GM19372 (cell line): ENCODE data around the gene TBC1D8.

Experiments used
- ATAC-seq: cut with Tn5 transposase; IDR thresholded peaks from one replicate; pipeline ENCODE4 v1.9.1; 2021; ENCODE audit warnings: mild to moderate bottlenecking, low read depth, moderate library complexity; ENCODE audit not compliant: unreplicated experiment

Gene TBC1D8

DNA sequence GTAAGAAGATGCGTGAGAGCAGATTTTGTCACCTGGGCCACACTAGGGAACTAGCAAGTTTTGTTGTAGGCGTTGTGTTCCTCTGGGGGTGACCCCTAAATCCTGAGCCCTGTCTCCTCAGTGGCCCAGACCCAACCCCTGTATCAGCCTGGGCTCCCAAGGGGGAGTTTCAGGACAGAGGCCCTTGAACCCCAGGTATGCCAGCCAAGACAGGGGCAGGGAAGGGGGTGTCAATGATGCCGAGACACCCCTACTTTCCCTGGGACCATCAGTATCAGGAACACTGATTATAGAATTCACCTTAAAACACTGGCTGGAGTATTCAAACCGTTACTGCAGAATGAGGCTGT, 188.2 kb downstream of the TBC1D8 start:
- no peak for ATAC-seq

DNA sequence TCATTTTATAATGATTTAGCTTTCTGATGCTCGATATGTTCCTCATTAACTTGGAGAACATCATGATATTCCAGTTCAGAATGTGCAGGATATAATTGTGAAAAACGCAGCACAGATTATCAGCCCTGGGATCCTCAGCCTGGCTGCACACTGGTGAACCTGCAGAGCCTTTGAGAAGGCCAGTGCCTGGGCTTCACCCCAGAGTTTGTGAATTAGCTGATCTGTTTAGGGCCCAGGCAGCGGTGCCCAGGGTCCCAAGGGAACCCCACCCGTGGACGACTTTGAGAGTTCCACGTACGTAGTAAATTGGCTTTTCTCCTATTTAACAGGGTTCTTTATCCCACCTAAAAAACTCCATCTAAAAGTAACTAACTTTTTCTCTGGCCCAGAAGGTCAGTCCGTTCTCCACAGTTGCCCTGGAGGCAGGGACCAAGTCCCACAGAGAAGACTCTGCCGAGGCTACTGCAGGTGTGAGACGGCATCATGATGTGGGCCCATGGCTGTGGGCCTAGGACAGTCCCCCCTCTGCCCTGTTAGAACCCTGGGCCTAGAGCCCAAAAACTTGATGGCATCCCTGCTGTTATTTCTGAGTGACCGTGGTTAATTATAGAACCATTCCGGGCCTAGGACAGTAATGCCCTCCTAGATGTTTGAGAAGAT, 188.7 kb downstream of the TBC1D8 start:
- ATAC-seq, result no peak

DNA sequence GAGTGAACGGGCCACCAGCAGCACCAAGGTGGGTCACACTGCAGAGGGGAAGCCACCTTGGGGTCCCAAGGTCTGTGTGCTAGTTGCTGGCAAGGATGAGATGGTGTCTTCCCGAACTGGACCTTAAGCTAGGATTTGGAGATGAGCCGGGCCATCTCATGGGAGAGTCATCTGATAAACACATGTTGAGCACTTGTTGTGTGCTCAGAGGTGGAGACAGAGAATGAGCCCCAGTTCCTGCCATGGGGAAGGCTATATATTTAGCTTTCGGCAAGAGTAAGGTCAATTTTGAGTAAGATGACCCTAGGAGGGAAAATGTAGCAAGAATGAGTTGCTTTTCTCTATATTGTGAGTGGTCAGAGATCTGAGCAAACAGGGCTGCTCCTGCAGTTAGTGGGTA, 190.5 kb downstream of the TBC1D8 start:
- ATAC-seq, result no peak

DNA sequence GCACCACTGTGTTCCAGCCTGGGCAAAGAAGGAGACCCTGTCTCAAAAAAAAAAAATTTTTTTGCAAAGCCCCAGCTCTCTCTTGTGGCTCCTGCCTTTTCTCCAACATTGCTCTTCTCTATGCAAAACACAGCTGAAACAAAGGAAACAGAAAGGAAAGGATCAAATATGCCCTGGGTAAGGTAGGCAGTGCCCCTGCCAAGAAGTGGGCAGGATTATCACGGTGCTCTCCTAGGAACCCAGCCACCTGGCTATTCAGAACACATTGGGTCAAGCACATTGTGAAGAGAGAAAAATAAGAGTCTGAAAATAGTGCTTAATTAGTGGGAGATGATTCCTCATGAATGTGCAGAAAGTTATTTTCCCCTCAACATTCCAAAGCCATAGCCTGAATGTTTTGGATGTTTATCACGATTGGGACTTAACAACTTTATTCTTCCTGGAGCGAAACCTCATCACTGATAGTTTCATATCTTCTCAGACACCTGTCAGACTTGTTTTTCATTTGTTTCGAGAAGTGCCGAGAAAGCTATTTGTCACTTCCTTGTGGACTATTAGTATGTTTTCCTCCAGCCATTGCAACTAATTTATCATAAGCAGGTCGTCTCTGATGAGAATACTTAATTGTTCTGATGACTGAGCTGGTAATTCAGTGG, 191.8 kb downstream of the TBC1D8 start:
- no peak for ATAC-seq

DNA sequence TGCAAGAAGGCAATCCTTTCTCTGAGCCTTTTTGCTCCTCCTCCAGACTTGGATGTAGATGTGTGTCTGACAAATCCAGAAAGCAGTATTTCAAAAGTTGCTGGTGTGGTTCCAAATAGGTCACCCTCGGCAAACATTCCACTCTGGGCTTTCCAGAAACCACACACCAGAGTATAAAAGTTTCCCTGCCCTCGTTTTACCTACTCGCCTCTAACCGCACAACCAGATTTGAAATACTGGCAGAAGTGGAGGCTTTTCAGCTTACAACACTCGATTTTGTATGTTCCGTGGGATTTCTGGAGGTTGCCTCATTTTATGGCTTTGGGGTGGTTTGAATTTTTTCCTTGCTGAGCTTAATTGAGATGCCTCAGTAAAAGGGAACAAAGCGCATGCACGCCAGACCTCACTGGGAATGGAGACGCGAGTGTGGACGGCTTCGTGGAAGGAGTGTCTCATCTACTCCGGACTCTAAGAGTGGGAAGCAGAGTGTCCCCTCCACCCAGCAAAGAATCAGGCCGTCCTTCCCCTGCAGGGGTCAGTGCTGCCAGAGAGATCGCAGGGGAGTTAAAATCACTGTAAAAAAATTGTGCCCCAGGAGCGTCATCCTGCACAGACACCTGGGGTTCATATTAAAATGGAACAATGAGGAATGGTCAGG, 193.1 kb downstream of the TBC1D8 start:
- ATAC-seq, result no peak
